Natural killer cell treated with Interleukin-12 subunit alpha and Interleukin-12 subunit beta and Interleukin-15 and Interleukin-18, amount 100 ng/mL, for 72 hours (primary cell): Measurements from ENCODE around the gene PPFIA4. TPM values are rescaled to one million over a fixed set of nuclear protein-coding genes. Genes with fewer than 3 reads are reported as not detected.

Experiments
- ATAC-seq, 2 donors: fragments of 150-1000 bp; cut with Tn5 transposase in 1 of 2; sonication (Bioruptor Pico), chemical (Tn5 transposase) in 1 of 2; 2 replicates each; pipeline ENCODE4 v1.10.0; 2021
- DNase-seq: peaks from one replicate; pipeline ENCODE4 v3.0.0; 2022; ENCODE audit warnings: low spot score
- H3K27ac Mint-ChIP-seq, 2 donors: 1 replicate in 1 of 2; 2 replicates in 1 of 2; pipeline ENCODE4 v1.8.0; 2022; ENCODE audit warnings: mixed read lengths in 2 of 2, mild to moderate bottlenecking in 1 of 2, moderate library complexity in 1 of 2
- H3K27me3 Mint-ChIP-seq, 2 donors: 1 replicate in 1 of 2; 2 replicates in 1 of 2; pipeline ENCODE4 v1.8.0; 2022; ENCODE audit warnings: mixed read lengths in 2 of 2
- H3K36me3 Mint-ChIP-seq: one replicate; pipeline ENCODE4 v1.8.0; 2022; ENCODE audit warnings: mixed read lengths
- H3K4me1 Mint-ChIP-seq, 2 donors: 1 replicate in 1 of 2; 2 replicates in 1 of 2; pipeline ENCODE4 v1.8.0; 2022; ENCODE audit warnings: low read depth in 2 of 2, mixed read lengths in 2 of 2, mild to moderate bottlenecking in 1 of 2
- H3K4me3 Mint-ChIP-seq: one replicate; pipeline ENCODE4 v1.8.0; 2022; ENCODE audit warnings: mixed read lengths
- H3K9me3 Mint-ChIP-seq: 2 replicates; pipeline ENCODE4 v1.8.0; 2022; ENCODE audit warnings: mixed read lengths
- total RNA-seq, 2 donors: library from RNA; stranded (reverse); gene quantifications; one replicate each; pipeline ENCODE4 v1.2.3, GENCODE V29; 2022

PPFIA4 gene
- total RNA-seq, 2 donors from 2014 or later: 19.6 to 44.7 TPM

GRCh38 chr1:203049576-203050180, 23.4 kb downstream of the PPFIA4 start:
- no peak for DNase-seq
- Mint-ChIP-seq H3K27ac (no peak overlapping the region), H3K27me3 (peaks cover 16 to 23% of the 10 kb centered on the region in 2 donors), H3K36me3 (no peaks in the 10 kb centered on the region), H3K9me3 (no peaks in the 10 kb centered on the region), H3K4me1 (no peaks in the 10 kb centered on the region), H3K4me3 (no peak overlapping the region)
- no peak for ATAC-seq

GRCh38 chr1:203050826-203051225, 24.5 kb downstream of the PPFIA4 start:
- H3K4me1 Mint-ChIP-seq: no peaks in the 10 kb centered on the region
- DNase-seq: no peak
- H3K36me3 Mint-ChIP-seq: no peaks in the 10 kb centered on the region
- ATAC-seq: no peak
- no peaks in the 10 kb centered on the region for H3K9me3 Mint-ChIP-seq
- no peak overlapping the region for H3K27ac Mint-ChIP-seq
- H3K27me3 Mint-ChIP-seq: peaks cover 12 to 19% of the 10 kb centered on the region in 2 donors
- H3K4me3 Mint-ChIP-seq: no peak overlapping the region

DNA sequence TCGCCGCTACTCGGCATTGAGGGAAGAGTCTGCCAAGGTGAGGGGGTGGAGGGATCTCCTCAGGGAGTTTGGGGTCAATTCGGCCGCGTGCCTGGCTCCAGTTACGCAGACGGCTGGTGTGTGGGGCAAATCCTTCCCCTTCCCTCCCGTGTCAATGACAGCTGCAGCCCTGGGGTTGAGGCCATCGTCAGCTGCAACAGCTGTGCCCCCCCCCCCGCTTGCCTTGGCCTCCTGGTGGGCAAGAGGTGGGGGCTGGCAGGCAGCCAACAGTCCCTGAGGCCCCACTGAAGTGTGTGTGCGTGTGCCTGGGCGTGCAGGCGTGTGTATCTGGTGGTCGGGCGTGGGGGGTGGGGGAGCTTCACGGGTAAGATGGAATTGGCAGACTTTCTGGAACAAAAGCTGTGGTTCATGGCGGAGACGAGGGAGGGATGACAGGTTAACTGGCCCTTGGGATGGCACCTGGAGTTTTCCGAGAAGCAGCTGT, 25.6 kb downstream of the PPFIA4 start:
- no peak overlapping the region for H3K4me3 Mint-ChIP-seq
- H3K27ac Mint-ChIP-seq: no peak overlapping the region
- DNase-seq: no peak
- H3K27me3 Mint-ChIP-seq: peaks cover 16 to 24% of the 10 kb centered on the region in 2 donors
- H3K4me1 Mint-ChIP-seq: no peaks in the 10 kb centered on the region
- ATAC-seq: no peak
- no peaks in the 10 kb centered on the region for H3K9me3 Mint-ChIP-seq
- no peaks in the 10 kb centered on the region for H3K36me3 Mint-ChIP-seq

GRCh38 chr1:203052601-203053000, 26.3 kb downstream of the PPFIA4 start:
- ATAC-seq (no peak), DNase-seq (no peak)
- H3K36me3 Mint-ChIP-seq: no peaks in the 10 kb centered on the region
- H3K27me3 Mint-ChIP-seq: peaks cover 17 to 27% of the 10 kb centered on the region in 2 donors
- no peaks in the 10 kb centered on the region for H3K9me3 Mint-ChIP-seq
- H3K4me3 Mint-ChIP-seq: no peak overlapping the region
- no peak overlapping the region for H3K27ac Mint-ChIP-seq
- H3K4me1 Mint-ChIP-seq: no peaks in the 10 kb centered on the region

- Mint-ChIP-seq H3K36me3 (no peaks in the 10 kb centered on the region), H3K27me3 (peaks cover 18 to 30% of the 10 kb centered on the region in 2 donors), H3K27ac (no peak overlapping the region), H3K4me3 (no peak overlapping the region), H3K4me1 (no peaks in the 10 kb centered on the region), H3K9me3 (no peaks in the 10 kb centered on the region)
- DNase-seq (no peak), ATAC-seq (no peak)
Observed at GRCh38 chr1:203054184-203054583, 27.9 kb downstream of the PPFIA4 start.

DNA sequence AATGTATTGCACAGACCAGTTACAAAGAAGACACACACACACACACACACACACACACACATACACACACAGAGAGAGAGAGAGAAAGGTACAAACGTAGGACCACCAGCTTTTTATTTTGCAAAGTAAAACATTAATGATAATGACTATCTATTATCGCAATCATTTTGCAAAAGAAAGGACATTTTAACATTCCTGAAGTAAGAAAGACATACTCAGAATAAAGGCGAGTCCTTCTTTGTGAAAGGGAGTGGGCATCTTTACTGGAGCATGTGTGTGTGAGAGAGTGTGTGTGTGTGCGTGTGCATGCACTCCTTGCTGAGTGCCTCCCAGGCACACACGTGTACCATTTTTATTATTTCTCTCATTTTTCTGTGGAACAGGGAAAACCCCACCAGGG, 28.4 kb downstream of the PPFIA4 start:
- ATAC-seq (no peak), DNase-seq (no peak)
- Mint-ChIP-seq H3K27ac (no peak overlapping the region), H3K27me3 (peaks cover 18 to 30% of the 10 kb centered on the region in 2 donors), H3K4me1 (no peaks in the 10 kb centered on the region), H3K9me3 (no peaks in the 10 kb centered on the region), H3K36me3 (no peaks in the 10 kb centered on the region), H3K4me3 (no peak overlapping the region)

- no peak for ATAC-seq
- Mint-ChIP-seq H3K4me1 (no peaks in the 10 kb centered on the region), H3K27me3 (peaks cover 18 to 30% of the 10 kb centered on the region in 2 donors), H3K4me3 (no peak overlapping the region), H3K36me3 (no peaks in the 10 kb centered on the region), H3K27ac (no peak overlapping the region), H3K9me3 (no peaks in the 10 kb centered on the region)
- no peak for DNase-seq
Observed at GRCh38 chr1:203055161-203055799, 29.0 kb downstream of the PPFIA4 start.

GRCh38 chr1:203056012-203056411, 29.7 kb downstream of the PPFIA4 start:
- DNase-seq: no peak
- Mint-ChIP-seq H3K36me3 (no peaks in the 10 kb centered on the region), H3K27me3 (peaks cover 18 to 30% of the 10 kb centered on the region in 2 donors), H3K4me3 (no peak overlapping the region), H3K4me1 (no peaks in the 10 kb centered on the region), H3K27ac (no peak overlapping the region), H3K9me3 (no peaks in the 10 kb centered on the region)
- ATAC-seq: no peak

GRCh38 chr1:203056516-203056915, 30.2 kb downstream of the PPFIA4 start:
- H3K4me1 Mint-ChIP-seq: no peaks in the 10 kb centered on the region
- no peak overlapping the region for H3K4me3 Mint-ChIP-seq
- ATAC-seq (no peak), DNase-seq (no peak)
- H3K9me3 Mint-ChIP-seq: no peaks in the 10 kb centered on the region
- no peak overlapping the region for H3K27ac Mint-ChIP-seq
- H3K36me3 Mint-ChIP-seq: no peaks in the 10 kb centered on the region
- H3K27me3 Mint-ChIP-seq: peaks cover 19 to 30% of the 10 kb centered on the region in 2 donors

DNA sequence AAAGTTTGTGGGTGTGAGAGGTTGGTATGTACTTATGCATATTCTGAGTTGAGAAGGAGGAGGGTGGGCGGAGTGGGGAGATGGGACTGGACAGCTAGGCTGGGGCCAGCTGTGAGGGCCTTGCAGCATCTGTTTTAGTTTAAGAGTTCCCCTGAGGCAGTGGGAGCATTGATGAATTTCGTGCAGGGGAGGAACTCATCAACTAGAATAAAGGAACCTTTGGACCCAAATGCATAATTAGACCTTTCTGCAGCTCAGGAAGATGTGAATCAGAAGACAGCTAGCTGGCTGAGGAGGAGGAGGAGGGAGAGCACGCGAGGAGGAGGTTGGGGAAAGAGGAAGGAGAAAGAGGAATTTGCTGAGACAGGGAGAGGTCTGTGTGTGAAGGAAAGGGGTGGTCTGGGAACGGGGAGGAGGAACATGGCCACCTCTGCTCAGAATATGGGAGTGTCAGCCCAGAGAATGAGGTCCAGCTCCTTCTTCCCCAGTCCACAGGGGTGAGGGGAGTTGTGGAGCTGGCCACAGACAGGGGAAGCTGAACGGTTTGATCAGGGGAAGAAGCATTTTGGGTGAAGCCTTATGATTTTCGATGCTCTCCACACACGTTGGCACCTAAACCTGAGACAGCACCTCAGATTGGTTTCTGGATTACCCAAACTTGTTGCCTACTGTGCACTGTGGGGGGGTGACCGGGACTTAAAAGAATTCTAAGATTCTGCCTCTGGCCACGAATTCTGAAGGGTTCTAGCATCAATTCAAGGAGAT, 31.8 kb downstream of the PPFIA4 start:
- H3K9me3 Mint-ChIP-seq: no peaks in the 10 kb centered on the region
- H3K4me1 Mint-ChIP-seq: no peaks in the 10 kb centered on the region
- H3K36me3 Mint-ChIP-seq: no peaks in the 10 kb centered on the region
- peaks cover 15 to 19% of the 10 kb centered on the region in 2 donors for H3K27me3 Mint-ChIP-seq
- H3K4me3 Mint-ChIP-seq: no peak overlapping the region
- no peak overlapping the region for H3K27ac Mint-ChIP-seq
- no peak for DNase-seq
- ATAC-seq: no peak

- no peaks in the 10 kb centered on the region for H3K9me3 Mint-ChIP-seq
- no peak overlapping the region for H3K4me3 Mint-ChIP-seq
- no peaks in the 10 kb centered on the region for H3K36me3 Mint-ChIP-seq
- ATAC-seq: no peak
- H3K27me3 Mint-ChIP-seq: peaks cover 17 to 19% of the 10 kb centered on the region in 2 donors
- no peak for DNase-seq
- H3K27ac Mint-ChIP-seq: no peak overlapping the region
- no peaks in the 10 kb centered on the region for H3K4me1 Mint-ChIP-seq
Observed at GRCh38 chr1:203058676-203058935, 32.3 kb downstream of the PPFIA4 start.

DNA sequence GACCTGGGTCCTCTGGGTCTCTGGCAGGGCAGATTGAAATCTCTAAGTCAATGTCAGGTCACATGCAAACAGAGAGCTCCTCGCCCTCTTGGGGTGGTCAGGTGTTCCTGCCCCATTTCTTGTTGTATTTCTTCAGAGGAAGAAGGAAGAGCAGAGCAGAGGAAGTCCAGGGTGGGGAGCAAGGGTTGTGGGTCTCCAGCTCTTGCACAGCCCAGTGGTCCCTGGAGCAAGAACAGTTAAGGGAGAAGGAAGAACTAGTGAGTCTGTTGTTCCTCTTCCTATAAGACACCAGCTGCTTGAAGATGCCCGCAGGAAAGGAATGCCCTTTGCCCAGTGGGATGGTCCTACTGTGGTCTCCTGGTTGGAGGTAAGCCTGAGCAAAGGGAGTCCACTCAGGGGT, 33.2 kb downstream of the PPFIA4 start:
- H3K27ac Mint-ChIP-seq: no peak overlapping the region
- H3K27me3 Mint-ChIP-seq: peaks cover 17 to 27% of the 10 kb centered on the region in 2 donors
- no peak overlapping the region for H3K4me3 Mint-ChIP-seq
- H3K36me3 Mint-ChIP-seq: no peaks in the 10 kb centered on the region
- H3K9me3 Mint-ChIP-seq: no peaks in the 10 kb centered on the region
- ATAC-seq: no peak
- DNase-seq: no peak
- no peaks in the 10 kb centered on the region for H3K4me1 Mint-ChIP-seq

GRCh38 chr1:203060115-203060514, 33.8 kb downstream of the PPFIA4 start:
- peaks cover 17 to 27% of the 10 kb centered on the region in 2 donors for H3K27me3 Mint-ChIP-seq
- no peaks in the 10 kb centered on the region for H3K36me3 Mint-ChIP-seq
- no peak overlapping the region for H3K4me3 Mint-ChIP-seq
- no peak overlapping the region for H3K27ac Mint-ChIP-seq
- ATAC-seq (no peak), DNase-seq (no peak)
- no peaks in the 10 kb centered on the region for H3K9me3 Mint-ChIP-seq
- H3K4me1 Mint-ChIP-seq: no peaks in the 10 kb centered on the region

- Mint-ChIP-seq H3K27ac (no peak overlapping the region), H3K9me3 (no peaks in the 10 kb centered on the region), H3K4me3 (no peak overlapping the region), H3K36me3 (no peaks in the 10 kb centered on the region), H3K4me1 (no peaks in the 10 kb centered on the region), H3K27me3 (peaks cover 10 to 17% of the 10 kb centered on the region in 2 donors)
- DNase-seq (no peak), ATAC-seq (no peak)
Observed at GRCh38 chr1:203063287-203063686, 37.0 kb downstream of the PPFIA4 start.
